PC-3 (cell line): Measurements from ENCODE around the gene HNRNPM. TPM values are rescaled to one million over a fixed set of nuclear protein-coding genes. Genes with fewer than 3 reads are reported as not detected.

Source experiments
- ATAC-seq: fragments of 200-7000 bp; cut with Tn5 transposase; 2 replicates; pipeline ENCODE4 v1.9.1; 2020; ENCODE audit warnings: mild to moderate bottlenecking, moderate library complexity
- BruUV-seq: library from RNA; stranded (reverse); fragments of 400-500 nt; replicated peaks from 2 replicates; lab custom pipeline; 2021; lab: Mats Ljungman, UMichigan
- CTCF ChIA-PET: fragments of 300-600 bp; sonication (Branson Sonifier 250); formaldehyde crosslinking; loops from one replicate; lab custom pipeline; 2022; ENCODE audit warnings: antibody characterized with exemption; lab: Charles Lee
- POLR2A ChIA-PET: fragments of 300-600 bp; sonication (Branson Sonifier 250); formaldehyde crosslinking; loops from one replicate; lab custom pipeline; 2022; ENCODE audit warnings: antibody characterized with exemption; ENCODE audit not compliant: unreplicated experiment; lab: Charles Lee
- DNase-seq: peaks from one replicate; pipeline ENCODE4 v3.0.0-alpha.2; 2015
- H2AFZ ChIP-seq: fragments of 300-600 bp; sonication (generic); 2 replicates; pipeline ENCODE4 v1.6.0; 2016; ENCODE audit warnings: antibody characterized with exemption, low read length
- H3F3A ChIP-seq: fragments of 300-600 bp; sonication (generic); one replicate; pipeline ENCODE4 v1.6.0; 2017; ENCODE audit warnings: antibody characterized with exemption, low read length, control low read depth, mild to moderate bottlenecking; ENCODE audit not compliant: unreplicated experiment
- H3K27ac ChIP-seq: fragments of 300-600 bp; sonication (generic); 2 replicates; pipeline ENCODE4 v1.5.1; 2016; ENCODE audit warnings: mild to moderate bottlenecking, low read length
- H3K27me3 ChIP-seq: fragments of 300-600 bp; sonication (generic); 2 replicates; pipeline ENCODE4 v1.6.1; 2016; ENCODE audit warnings: low read length, mixed read lengths
- H3K36me3 ChIP-seq: fragments of 300-600 bp; sonication (generic); 2 replicates; pipeline ENCODE4 v1.6.1; 2016; ENCODE audit warnings: low read depth, mixed run types, low read length, mixed read lengths
- H3K4me1 ChIP-seq: fragments of 300-600 bp; sonication (generic); 2 replicates; pipeline ENCODE4 v1.5.1; 2016; ENCODE audit warnings: low read length; ENCODE audit not compliant: insufficient read depth
- H3K4me2 ChIP-seq: fragments of 300-600 bp; sonication (generic); 2 replicates; pipeline ENCODE4 v1.6.0; 2016; ENCODE audit warnings: low read length
- H3K4me3 ChIP-seq: fragments of 300-600 bp; sonication (generic); 2 replicates; pipeline ENCODE4 v1.5.1; 2016; ENCODE audit warnings: mild to moderate bottlenecking, low read length, mixed read lengths
- H3K79me2 ChIP-seq: fragments of 300-600 bp; sonication (generic); 2 replicates; pipeline ENCODE4 v1.6.1; 2017; ENCODE audit warnings: low read length, mixed read lengths
- H3K9ac ChIP-seq: fragments of 300-600 bp; sonication (generic); 2 replicates; pipeline ENCODE4 v1.6.0; 2016; ENCODE audit warnings: mild to moderate bottlenecking, low read length
- H3K9me2 ChIP-seq: fragments of 300-600 bp; sonication (generic); replicated peaks from 2 replicates; pipeline ENCODE4 v1.6.1; 2016; ENCODE audit warnings: mixed run types, low read length, mixed read lengths
- H3K9me3 ChIP-seq: fragments of 300-600 bp; sonication (generic); 2 replicates; pipeline ENCODE4 v1.6.1; 2016; ENCODE audit warnings: low read length, mixed read lengths
- H4K20me1 ChIP-seq: fragments of 300-600 bp; sonication (generic); 2 replicates; pipeline ENCODE4 v1.6.1; 2016; ENCODE audit warnings: low read length, mixed read lengths
- EZH2 ChIP-seq: fragments of 300-600 bp; sonication (generic); IDR thresholded peaks from one replicate; pipeline ENCODE4 v1.6.1; 2017; ENCODE audit warnings: antibody characterized with exemption, mild to moderate bottlenecking, low read length; ENCODE audit not compliant: unreplicated experiment
- EZH2phosphoT487 ChIP-seq: fragments of 300-600 bp; sonication (generic); IDR thresholded peaks from 2 replicates; pipeline ENCODE4 v1.6.1; 2018; ENCODE audit warnings: mild to moderate bottlenecking, antibody characterized with exemption, low read length, borderline replicate concordance
- intact Hi-C: fragments of 100-400 bp; cut with micrococcal nuclease; formaldehyde crosslinking; loops from 2 replicates; pipeline ENCODE4 v1.9.0; 2023
- total RNA-seq: library from RNA; depleted of rRNA; stranded (reverse); fragments of >200 nt; gene quantifications from 2 replicates; pipeline ENCODE4 v1.2.3, GENCODE V29; 2014
- TF ChIP-seq, protein P1 (sequence below): fragments of 300-600 bp; sonication (generic); conservative IDR thresholded peaks from 2 replicates; pipeline ENCODE4 v1.5.1; 2017; ENCODE audit warnings: antibody characterized with exemption, low read depth, mild to moderate bottlenecking, low read length

HNRNPM gene
- total RNA-seq, 1 experiment from 2014 or later: 165 TPM

DNA sequence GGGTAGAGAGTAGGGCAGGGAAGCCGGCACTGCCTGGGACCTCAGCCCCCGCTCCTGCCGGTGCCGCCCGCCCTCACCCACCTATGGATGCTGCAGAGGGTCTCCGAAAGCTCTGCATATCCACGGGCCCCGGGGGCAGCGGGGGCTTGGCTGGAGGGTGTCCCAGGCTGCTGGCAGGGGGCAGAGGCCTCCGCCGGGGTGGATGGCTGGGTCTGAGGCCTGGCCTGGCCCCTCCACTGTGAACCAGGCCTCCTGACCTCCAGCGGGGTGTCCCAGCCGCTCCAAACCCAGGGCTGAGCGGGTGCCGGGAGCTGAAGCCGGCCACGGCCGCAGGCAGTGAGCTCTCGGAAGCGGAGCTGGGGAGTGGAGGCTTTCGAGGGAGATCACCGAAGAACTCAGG, 53.5 kb downstream of the HNRNPM start:
- ChIA-PET CTCF (no interaction called here), POLR2A (no interaction called here)
- Histone ChIP-seq H2AFZ (no peak overlapping the region), H3K79me2 (no peaks in the 10 kb centered on the region), H4K20me1 (no peaks in the 10 kb centered on the region), H3K9ac (no peak overlapping the region), H3K27me3 (no peaks in the 10 kb centered on the region), H3K9me3 (no peaks in the 10 kb centered on the region), H3K4me3 (no peak overlapping the region), H3K4me2 (no peak overlapping the region), H3F3A (no peaks in the 10 kb centered on the region), H3K9me2 (no peaks in the 10 kb centered on the region), H3K4me1 (no peaks in the 10 kb centered on the region), H3K36me3 (no peaks in the 10 kb centered on the region), H3K27ac (no peak overlapping the region)
- TF ChIP-seq, protein P1, sequence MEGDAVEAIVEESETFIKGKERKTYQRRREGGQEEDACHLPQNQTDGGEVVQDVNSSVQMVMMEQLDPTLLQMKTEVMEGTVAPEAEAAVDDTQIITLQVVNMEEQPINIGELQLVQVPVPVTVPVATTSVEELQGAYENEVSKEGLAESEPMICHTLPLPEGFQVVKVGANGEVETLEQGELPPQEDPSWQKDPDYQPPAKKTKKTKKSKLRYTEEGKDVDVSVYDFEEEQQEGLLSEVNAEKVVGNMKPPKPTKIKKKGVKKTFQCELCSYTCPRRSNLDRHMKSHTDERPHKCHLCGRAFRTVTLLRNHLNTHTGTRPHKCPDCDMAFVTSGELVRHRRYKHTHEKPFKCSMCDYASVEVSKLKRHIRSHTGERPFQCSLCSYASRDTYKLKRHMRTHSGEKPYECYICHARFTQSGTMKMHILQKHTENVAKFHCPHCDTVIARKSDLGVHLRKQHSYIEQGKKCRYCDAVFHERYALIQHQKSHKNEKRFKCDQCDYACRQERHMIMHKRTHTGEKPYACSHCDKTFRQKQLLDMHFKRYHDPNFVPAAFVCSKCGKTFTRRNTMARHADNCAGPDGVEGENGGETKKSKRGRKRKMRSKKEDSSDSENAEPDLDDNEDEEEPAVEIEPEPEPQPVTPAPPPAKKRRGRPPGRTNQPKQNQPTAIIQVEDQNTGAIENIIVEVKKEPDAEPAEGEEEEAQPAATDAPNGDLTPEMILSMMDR: no peak
- TF ChIP-seq EZH2phosphoT487 (no peak), EZH2 (no peak)
- ATAC-seq (no peak), DNase-seq (no peak)
- BruUV-seq: no TSS peak
- intact Hi-C loops: no loop called here

DNA sequence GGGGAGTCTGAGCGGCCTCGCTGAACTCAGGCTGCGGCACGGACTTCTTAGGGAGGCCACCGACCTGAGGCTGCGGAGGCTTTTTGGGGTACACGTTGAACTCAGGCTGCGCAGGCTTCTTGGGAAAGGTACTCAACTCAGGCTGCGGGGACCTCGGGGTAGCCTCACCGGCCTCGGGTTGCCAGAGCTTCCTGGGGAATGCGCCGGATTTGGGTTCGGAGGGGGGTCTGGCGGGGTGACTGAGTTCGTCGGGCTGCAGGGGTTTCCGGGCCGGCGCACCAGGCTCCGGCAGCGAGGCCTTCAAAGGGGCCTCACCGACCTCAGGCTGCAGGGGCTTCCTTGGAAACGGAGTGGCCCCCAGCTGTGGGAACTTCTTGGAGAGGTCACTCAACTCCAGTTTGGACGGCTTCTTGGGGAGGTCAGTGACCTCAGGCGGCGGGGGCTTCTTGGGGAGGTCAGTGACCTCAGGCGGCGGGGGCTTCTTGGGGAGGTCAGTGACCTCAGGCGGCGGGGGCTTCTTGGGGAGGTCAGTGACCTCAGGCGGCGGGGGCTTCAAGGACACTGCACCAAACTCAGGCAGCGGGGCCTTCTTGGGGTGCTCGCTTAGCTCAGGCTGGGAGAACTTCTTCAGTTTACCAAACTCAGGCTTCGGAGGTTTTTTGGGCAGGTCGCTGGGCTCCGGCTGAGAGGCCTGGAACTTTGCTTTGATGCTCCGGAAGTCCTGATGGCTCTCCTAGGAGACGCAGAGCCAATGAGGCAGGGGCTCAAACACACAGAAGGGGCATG, 54.5 kb downstream of the HNRNPM start:
- CTCF ChIA-PET: no interaction called here
- no peaks in the 10 kb centered on the region for H3K9me3 ChIP-seq
- BruUV-seq: no TSS peak
- no peaks in the 10 kb centered on the region for H3K9me2 ChIP-seq
- H3F3A ChIP-seq: no peaks in the 10 kb centered on the region
- no peaks in the 10 kb centered on the region for H3K79me2 ChIP-seq
- H3K4me1 ChIP-seq: no peaks in the 10 kb centered on the region
- no peaks in the 10 kb centered on the region for H4K20me1 ChIP-seq
- ATAC-seq (no peak), DNase-seq (no peak)
- no peak overlapping the region for H3K9ac ChIP-seq
- no peak overlapping the region for H2AFZ ChIP-seq
- H3K27ac ChIP-seq: no peak overlapping the region
- H3K27me3 ChIP-seq: no peaks in the 10 kb centered on the region
- POLR2A ChIA-PET: interaction anchor here (0.6 kb wide), 1 partner anchor 106 kb away, joined by 4 read pairs; no protein-coding TSS in a partner anchor
- H3K4me3 ChIP-seq: no peak overlapping the region
- TF ChIP-seq EZH2 (no peak), EZH2phosphoT487 (no peak)
- TF ChIP-seq, protein P1: no peak
- no peak overlapping the region for H3K4me2 ChIP-seq
- intact Hi-C loops: no loop called here
- no peaks in the 10 kb centered on the region for H3K36me3 ChIP-seq

DNA sequence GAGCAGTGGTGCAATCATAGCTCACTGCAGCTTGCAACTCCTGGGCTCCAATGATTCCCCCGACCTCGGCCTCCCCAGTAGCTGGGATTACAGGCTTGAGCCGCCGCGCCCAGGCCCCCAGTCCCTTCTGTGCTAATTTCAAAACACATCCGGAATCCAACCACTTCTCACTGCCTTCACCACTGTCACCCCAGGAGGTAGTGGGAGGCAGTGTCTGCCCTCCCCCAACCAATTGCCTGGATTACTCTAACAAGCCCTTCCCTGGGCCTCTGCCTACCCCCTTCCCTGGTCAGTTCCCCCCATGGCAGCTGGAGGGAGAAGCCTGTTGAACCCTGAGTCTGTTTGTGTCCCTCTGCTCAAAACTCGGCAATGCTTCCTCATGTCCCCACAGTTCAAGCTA, 55.4 kb downstream of the HNRNPM start:
- Histone ChIP-seq H3F3A (no peaks in the 10 kb centered on the region), H3K79me2 (no peaks in the 10 kb centered on the region), H4K20me1 (no peaks in the 10 kb centered on the region), H3K9me3 (no peaks in the 10 kb centered on the region), H3K4me3 (no peak overlapping the region), H3K4me1 (no peaks in the 10 kb centered on the region), H3K9ac (no peak overlapping the region), H3K27me3 (no peaks in the 10 kb centered on the region), H3K4me2 (no peak overlapping the region), H3K36me3 (no peaks in the 10 kb centered on the region), H3K9me2 (no peaks in the 10 kb centered on the region), H3K27ac (no peak overlapping the region), H2AFZ (no peak overlapping the region)
- ATAC-seq: no peak
- TF ChIP-seq EZH2 (no peak), EZH2phosphoT487 (no peak)
- TF ChIP-seq, protein P1: no peak
- BruUV-seq: no TSS peak
- ChIA-PET CTCF (no interaction called here), POLR2A (no interaction called here)
- intact Hi-C loops: no loop called here
- no peak for DNase-seq
